GM10248 (cell line): ENCODE data around the gene MORF4L1.

Experiments
- CTCF ChIA-PET: fragments of 300-600 bp; sonication (Branson Sonifier 250); formaldehyde crosslinking; extraction: SDS; loops from one replicate; lab custom pipeline; 2021; ENCODE audit warnings: antibody characterized with exemption; lab: Yijun Ruan, JAX
- POLR2A ChIA-PET: fragments of 350-650 bp; sonication (Branson Sonifier 250); formaldehyde crosslinking; extraction: SDS; loops from one replicate; lab custom pipeline; 2020; ENCODE audit warnings: antibody characterized with exemption; lab: Yijun Ruan, JAX
- DNase-seq: peaks from one replicate; pipeline ENCODE4 v3.0.0; 2012; ENCODE audit errors: extremely low spot score
- TF ChIP-seq, protein P1 (sequence below): IDR thresholded peaks from 2 replicates; pipeline ENCODE4 v1.5.1; 2012; ENCODE audit warnings: mild to moderate bottlenecking, low read depth; ENCODE audit errors: extremely low read depth, missing control alignments, control extremely low read depth

MORF4L1 gene

DNA sequence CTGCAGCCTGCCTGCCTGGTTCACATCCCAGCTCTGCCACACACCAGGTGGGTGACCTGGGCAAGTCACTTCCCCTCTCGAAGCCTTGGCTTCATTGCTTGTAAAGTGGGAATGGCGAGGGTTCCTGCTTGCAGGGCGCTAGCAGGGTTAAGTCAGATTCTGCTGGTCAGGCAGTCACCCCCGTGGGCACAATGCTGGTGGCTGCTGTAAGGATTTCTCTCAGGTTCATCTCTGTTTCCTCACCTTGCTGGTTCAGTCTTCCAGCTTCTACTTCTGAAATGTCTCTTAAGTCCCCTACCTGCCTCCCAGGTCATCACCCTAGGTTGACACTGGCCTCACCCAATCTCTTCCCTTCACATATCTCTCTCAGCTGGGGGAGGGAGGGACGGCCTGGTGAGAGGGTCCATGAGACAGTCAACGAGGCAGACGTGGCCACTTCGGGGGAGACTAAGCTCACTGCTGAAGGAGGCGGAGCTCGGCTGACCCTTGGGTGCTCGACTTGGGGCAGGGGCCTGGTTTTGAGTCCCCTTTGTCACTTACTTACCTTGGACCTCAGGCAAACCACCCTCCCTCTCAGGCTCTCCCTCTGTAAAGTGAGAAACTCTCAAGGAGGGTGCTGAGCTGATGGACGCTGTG, 60.6 kb downstream of the MORF4L1 start:
- TF ChIP-seq, protein P1, sequence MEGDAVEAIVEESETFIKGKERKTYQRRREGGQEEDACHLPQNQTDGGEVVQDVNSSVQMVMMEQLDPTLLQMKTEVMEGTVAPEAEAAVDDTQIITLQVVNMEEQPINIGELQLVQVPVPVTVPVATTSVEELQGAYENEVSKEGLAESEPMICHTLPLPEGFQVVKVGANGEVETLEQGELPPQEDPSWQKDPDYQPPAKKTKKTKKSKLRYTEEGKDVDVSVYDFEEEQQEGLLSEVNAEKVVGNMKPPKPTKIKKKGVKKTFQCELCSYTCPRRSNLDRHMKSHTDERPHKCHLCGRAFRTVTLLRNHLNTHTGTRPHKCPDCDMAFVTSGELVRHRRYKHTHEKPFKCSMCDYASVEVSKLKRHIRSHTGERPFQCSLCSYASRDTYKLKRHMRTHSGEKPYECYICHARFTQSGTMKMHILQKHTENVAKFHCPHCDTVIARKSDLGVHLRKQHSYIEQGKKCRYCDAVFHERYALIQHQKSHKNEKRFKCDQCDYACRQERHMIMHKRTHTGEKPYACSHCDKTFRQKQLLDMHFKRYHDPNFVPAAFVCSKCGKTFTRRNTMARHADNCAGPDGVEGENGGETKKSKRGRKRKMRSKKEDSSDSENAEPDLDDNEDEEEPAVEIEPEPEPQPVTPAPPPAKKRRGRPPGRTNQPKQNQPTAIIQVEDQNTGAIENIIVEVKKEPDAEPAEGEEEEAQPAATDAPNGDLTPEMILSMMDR: no peak
- POLR2A ChIA-PET: no interaction called here
- CTCF ChIA-PET: interaction anchor here (0.8 kb wide), 1 partner anchor 95 kb away, joined by 3 read pairs; no protein-coding TSS in a partner anchor
- DNase-seq: no peak

DNA sequence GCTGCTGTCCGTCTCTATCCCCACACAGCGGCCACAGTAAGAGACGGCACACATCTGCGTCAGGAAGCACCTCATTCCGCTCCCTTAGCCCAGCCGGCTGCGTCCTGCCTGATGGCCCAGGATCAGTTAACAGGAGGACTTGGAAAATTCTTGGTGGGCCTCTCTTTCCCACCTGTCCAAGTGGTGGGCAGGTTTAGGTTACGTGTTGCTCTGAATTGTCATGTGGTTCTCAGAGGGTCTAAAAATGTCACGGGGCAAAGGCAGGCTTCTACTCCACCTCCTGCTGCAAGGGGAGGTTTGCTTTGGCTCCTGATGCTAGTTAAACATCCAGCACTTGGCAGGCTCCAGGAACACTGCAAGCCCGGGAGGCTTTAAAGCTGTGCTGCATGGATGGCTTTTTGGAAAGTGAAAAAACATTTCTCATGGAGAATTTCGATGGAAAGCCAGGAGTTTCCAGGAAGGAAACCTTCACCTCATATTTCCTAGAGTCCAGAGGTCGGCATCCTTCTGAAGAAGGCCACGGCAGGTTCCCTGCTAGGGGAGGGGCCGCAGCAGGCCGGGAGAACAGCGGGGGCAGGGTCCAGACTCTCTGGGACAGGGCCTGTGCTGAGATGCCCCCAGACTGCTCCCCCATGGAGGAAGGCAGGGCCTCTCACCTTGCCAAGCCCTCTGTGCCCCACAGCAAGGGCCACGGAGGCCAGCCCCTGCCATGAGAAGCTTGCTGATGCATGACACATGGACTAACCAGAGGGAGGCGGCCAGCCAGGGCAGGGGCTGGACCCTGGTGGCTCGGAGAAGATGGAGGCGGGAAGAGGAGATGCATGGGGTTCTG, 61.3 kb downstream of the MORF4L1 start:
- TF ChIP-seq, protein P1: no peak
- DNase-seq: no peak
- POLR2A ChIA-PET: no interaction called here
- CTCF ChIA-PET: interaction anchor here (1.0 kb wide), 1 partner anchor 45 kb away, joined by 3 read pairs; no protein-coding TSS in a partner anchor

DNA sequence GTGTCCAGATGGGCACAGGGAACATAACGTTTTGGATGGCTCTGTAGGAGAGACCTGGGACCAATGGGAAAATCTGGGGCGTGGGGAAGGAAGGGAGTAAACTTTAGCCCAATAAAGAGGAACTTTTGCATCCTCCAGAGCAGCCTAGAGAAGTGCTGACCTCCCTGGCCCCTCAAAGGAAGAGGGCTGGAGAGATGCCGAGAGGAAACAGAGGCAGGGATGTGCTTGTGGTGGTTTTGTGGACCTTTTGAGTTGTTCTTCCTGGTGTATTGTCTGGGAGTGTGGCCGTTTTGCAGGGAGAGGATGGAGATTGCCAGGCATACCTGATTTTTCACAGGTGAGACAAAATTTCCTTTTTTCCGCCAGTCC, 61.9 kb downstream of the MORF4L1 start:
- POLR2A ChIA-PET: no interaction called here

DNA sequence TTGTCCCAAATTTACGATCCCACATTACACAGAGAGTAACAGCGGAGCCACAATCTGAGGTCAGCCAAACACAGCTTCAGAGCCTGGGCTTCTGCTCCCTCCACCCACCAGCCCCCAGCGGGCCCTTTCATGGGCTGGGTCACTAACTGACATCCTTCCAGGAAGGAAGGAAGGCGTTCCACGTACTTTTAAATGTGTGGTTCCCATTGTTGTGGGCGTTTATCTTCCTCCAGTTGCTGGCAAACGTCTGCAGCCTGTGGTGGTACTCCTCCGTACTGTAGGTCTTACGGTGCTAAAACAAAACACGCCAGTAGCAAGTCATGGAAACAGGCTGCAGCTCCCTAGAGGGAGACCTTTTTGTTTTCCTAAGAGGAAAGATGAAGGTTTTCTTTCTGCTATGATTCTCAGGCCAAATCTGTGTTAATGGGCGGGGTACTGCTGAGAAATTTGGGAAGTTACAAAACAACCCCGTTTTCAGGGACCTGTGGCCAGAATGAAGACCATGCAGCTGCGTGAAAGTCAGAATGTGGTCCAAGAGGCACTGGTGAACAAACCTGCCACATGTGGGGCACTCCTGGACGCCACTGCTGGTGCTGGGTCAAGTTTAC, 64.5 kb downstream of the MORF4L1 start:
- no peak for DNase-seq
- TF ChIP-seq, protein P1: no peak
- ChIA-PET POLR2A (interaction anchor here (0.6 kb wide), 1 partner anchor 54 kb away, joined by 3 read pairs; no protein-coding TSS in a partner anchor), CTCF (interaction anchor here (1.2 to 1.8 kb wide), 3 partner anchors 9 to 42 kb away, joined by 3 to 4 read pairs (median 4); no protein-coding TSS in a partner anchor)

More for the DNA sequence above, 61.9 kb downstream of the MORF4L1 start:
- CTCF ChIA-PET: interaction anchor here (1.0 to 1.3 kb wide), 3 partner anchors 13 to 51 kb away, joined by 3 read pairs; no protein-coding TSS in a partner anchor
- TF ChIP-seq, protein P1: no peak
- DNase-seq: no peak

DNA sequence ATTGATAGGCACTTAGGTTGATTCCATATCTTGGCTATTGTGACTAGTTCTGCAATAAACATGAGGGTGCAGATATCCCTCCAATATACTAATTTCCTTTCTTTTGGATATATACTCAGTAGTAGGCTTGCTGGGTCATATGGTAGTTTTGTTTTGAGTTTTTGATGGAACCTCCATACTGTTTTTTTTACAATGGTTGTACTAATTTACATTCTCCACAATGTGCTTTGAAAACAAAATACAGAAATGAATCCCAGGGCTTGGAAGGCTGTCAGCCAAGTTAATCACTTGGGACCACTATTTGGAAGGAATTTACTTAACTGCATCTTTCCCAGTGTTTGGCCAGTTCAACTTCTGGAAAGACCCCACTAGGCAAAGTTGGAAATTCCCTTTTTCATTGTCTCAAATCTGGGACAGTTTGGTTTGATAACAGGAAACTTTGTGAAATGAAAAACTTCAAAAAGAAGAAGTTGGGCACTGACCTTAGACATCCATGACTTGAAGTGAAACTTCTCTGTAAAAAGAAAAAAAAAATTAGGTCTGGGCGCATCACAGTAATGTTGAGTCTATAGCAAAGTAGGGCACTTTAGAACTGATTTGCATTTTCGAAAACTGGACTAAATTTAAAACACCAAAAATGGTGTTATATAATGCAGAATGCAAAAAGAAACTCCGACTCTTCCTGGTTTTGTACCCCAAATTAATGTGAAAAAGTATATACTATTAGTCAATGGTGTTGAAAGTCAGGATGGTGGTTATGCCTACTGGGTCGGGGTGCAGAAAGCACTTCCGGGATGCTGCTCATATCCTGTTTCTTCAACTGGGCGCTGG, 66.2 kb downstream of the MORF4L1 start:
- TF ChIP-seq, protein P1: no peak
- CTCF ChIA-PET: interaction anchor here (1.5 kb wide), 1 partner anchor 13 kb away, joined by 4 read pairs; no protein-coding TSS in a partner anchor
- peak; percentile 69 for DNase-seq
- POLR2A ChIA-PET: interaction anchor here (0.6 kb wide), 1 partner anchor 14 kb away, joined by 3 read pairs; no protein-coding TSS in a partner anchor

DNA sequence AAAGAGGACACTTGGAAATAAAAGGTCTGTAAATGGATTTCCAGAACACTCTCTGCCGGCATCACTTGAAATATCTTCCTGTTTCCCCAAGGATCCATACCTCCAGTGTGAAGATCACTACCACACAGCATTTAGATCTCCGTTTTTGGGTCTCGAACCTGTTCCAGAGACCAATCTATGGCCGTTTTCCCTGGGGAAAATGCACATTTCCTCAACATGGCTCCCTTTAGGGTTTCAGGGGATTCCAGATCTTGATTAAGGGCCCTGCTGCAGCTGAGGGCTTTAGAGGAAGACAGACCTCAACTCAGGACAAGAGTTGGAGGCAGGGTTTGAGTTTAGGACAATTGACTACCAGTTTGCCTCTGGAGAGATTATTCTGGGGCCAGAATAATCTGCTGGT, 70.1 kb downstream of the MORF4L1 start:
- CTCF ChIA-PET: interaction anchor here (1.7 kb wide), 1 partner anchor 35 kb away, joined by 5 read pairs; no protein-coding TSS in a partner anchor
- no peak for DNase-seq
- POLR2A ChIA-PET: no interaction called here
- TF ChIP-seq, protein P1: no peak
